M059J (cell line): ENCODE data around the gene HSPB7. TPM values are rescaled to one million over a fixed set of nuclear protein-coding genes. Genes with fewer than 3 reads are reported as not detected.
"Not testable (repeated sequence)": the region's sequence is repeated elsewhere in the genome, so short reads cannot be mapped to it uniquely, and the experiment has no call there.

Experiments used
- DNase-seq: peaks from one replicate; pipeline ENCODE4 v3.0.0-alpha.2; 2012; ENCODE audit warnings: low read depth
- total RNA-seq: library from RNA; depleted of rRNA; stranded (reverse); fragments of >200 nt; shearing (Covaris generic); gene quantifications from 2 replicates; pipeline ENCODE4 v1.2.3, GENCODE V29; 2014; rRNA removed

Gene HSPB7
- 1.4 and 1.9 TPM in 2 replicates for total RNA-seq

DNA sequence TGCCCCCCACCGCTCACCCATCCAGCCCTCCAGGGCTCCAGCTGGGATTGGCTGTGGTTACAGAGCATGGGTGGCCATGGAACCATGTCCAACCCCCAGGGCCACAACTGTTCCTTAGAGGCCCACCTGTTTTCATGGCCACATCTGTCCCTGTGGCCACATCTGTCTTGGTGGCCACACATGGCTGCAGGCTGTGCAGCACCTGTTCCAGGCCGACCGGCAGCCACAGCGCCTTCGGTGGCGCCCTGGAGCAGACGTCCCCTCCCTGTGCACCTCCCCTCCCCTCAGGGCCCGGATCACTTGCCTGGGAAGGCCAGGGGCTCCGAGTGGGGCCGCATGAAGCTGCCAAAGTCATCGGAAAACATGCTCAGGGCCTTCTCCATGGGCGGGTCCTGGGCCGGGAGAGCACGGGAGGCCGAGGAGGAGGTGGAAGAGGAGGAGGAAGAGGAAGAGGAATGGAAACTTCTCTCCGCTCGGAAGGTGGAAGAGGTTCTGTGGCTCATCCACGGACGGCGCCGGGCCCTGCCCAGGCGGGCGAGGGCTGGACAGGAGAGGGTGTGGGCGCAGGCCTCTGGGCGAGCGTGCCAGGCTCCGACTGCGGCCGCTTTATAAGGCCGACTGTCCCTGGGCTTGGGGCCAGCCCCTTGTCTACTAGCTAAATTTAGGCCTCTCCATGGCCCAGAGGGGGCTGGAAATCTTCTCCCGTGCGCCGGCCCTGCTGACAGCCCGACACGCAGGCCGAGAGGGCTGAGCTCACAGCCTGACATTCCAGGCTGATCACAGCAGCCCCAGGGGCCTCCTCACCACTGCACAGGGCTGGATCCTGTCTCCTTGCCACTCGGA, at the start of gene HSPB7:
Gene HSPB7 (minus strand): TSS at position 583 of the 843 bp plus-strand sequence. CDS start 80 bp downstream, at position 503.
- DNase-seq: peak; percentile 76

DNA sequence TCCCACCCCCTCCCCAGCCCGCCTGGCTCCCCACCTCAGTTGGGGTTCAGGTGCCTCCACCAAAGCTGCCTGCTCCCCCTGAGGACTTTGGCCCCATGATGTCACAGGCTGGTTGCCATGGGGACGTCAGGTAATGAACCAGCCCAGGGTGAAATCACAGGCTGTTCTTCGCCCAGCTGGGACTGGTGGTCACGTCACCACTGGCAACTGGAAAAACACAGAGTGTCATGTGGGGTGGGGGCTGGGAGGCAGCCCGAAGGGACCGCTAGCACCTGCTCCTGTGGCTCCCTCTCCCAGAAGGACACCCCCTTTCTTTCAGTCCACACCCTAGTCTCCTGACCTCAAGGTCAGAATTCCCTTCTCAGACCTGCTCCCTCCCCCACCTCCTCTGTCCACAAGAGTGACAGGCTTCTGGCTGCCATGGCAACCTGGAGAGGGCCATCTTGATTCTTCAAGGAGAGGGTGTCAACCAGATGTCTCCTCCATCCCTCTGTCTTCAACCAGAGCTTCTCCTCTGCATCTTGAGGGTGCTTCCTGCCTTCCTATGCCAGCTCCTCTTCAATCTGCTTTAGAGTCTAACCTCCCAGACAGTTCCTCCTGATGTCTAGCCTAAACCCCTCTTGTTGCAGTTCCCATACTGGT, 49.4 kb upstream of the HSPB7 start:
- DNase-seq: peak; percentile 42

DNA sequence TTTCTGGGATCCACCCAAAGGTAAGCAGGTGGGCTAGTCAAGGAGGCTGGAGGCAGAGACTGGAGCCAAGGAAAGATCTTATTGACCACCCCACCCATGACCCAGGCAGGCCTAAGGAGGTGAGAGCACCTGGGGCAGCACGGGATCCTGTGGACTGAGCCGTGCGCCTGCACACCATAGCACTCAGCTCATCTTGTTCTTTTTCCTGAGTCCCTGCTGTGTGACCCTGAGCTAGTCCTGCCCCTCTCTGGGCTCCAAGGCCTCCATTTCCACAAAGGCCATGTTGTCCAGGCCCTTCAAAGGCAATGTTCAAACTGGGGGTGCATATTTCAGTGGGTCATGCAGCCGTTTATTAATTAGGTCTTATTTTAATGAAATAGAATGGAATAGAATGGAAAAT, 48.4 kb upstream of the HSPB7 start:
- DNase-seq: no peak

DNA sequence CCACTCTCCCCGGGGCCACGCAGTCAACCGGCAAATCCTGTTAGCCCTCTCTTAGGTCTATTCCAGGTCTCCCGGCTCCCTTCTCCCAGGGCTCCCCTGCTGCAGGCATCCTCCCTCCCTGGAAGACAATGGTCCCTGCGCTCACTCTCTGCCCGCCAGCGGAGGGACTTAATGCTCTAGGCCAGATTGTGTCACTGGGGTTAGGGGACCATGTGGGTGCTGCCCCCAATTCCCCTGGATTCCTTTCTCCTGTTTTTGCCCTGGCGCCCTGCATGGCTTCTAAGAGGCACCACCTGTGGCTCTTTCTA, 47.4 kb upstream of the HSPB7 start:
- no peak for DNase-seq

DNA sequence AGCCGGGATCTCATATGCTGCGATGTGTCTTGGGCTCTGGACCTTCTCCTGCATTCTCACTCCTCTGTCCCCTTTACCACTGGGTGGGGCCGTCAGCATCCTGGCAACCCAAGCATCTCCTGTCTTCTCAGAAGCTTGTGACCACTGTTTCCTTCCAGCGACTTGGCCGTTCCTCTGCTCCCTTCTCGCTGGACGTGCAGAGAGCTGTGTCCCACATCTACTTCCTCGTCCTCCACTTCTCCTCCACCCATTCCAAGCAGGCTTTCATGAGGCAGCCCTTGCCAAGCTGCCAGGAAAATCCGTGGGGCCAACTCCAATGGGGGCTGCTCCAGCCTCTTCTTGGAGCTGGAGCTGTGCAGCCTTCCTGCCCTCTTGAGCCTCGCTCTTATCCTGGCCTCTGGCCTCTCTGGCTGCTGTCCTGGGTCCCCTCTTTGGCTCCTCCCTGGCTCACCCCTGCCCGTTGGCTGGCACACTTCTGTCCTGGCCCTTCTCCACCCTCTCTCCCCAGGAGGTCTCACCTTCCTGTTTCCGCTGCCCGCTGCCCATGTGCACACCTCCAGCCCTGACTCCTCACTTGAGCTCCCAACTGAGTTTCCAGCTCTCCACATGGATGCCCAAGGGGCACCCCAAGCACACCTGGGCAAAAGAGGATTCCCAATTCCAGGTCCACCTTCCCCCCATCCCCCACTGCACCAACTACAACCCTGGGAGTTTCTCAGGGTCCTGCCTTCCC, 46.9 kb upstream of the HSPB7 start:
- DNase-seq: no peak

DNA sequence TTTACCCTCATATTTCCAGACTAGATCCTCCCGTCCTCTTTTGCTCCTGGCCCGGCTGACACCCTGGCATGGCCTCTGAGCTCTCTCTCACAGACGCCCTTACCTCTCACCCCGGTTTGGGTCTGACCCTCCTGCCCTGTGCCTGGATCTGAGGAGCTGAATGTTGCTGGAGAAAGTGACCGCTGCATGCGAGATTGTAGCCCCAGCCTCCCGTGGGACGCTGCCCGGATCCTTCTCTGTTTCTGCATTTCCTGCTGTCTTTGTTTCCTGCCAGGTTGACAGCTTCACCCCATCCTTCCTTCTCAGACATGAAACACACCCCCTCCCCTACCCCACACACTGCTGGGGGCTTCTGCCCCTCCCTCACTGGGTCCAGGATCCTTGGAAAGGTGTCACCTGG, 46.1 kb upstream of the HSPB7 start:
- DNase-seq: no peak

DNA sequence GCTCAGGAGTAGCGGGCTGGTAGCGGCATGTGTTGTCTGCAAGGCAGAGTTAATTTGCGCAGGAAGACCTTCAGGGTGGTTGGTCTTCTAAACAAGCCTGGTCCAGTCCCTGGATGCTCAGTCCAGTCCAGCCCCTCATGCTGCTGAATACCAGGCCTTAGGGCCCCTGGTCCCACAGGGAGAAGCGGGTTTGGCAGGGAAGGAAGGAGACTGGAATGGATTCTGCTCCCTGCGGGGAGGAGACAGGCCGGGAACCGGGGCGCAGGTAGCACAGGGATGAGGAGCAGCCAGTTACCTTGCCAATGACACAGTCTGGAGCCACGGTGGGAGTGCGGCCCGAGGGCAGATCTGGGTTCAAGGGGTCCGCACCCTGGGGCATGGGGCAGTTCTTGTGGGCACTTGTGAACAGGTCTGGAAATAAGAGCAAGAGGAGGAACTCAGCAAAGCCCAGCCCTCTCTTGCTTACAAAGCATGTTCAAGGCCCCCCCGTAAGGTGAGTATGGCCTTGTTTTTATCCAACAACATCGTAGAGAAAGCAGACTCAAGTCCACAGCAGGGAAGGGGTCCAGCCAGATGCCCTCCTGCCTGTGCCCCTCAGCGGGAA, 45.5 kb upstream of the HSPB7 start:
- DNase-seq: no peak

DNA sequence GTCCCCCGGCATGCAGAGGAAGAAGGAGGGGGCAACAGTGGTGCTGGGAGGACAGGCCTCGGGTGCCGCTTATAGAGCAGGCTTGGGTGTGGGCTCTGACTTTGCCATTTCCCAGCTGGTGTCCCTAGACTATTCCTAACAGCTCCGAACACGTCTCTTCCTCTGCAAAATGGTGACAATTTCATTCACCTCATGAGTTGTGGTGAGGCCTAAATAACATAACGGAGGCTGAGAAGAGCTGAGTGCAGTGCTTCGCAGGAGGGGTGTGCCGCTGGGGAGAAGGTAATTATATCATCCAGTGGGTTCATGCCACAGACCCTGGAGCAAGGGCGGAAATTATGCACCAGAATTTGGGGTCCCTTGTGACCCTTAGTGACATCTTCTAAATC, 44.8 kb upstream of the HSPB7 start:
- not testable (repeated sequence) for DNase-seq

DNA sequence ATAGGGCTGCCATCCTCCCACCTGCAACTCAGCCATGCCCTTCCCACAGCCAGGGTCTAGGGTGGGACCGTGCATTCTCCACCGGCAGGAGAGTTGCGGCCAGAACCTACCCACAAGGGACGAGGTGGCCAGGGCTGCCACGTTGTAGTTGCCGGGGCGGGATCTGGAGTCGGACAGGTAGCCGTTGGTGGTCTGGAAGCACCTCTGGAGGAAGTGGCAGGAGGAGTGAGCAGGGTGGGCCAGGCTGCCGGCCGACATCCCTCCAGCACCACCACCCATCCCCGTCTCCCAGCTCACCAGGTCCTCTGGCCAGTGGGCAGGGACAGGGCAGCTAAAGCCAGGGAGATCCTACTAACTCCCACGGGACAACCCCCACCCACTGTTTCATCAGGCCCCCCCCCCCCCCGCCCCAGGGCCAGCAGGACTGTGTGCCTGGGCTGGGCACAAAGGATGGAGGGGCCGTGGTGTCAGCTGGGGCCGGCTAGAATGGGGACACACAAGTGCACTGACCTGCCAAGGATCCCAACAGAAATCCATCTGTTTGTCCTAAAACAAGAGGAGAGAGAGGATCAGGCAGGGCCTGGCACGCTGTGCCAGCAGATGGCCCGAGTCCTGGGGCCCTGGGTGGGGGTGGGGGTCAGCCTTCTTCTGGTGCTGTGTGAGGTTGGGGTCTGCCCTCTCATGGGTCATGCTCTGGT, 44.3 kb upstream of the HSPB7 start:
- DNase-seq: not testable (repeated sequence)

DNA sequence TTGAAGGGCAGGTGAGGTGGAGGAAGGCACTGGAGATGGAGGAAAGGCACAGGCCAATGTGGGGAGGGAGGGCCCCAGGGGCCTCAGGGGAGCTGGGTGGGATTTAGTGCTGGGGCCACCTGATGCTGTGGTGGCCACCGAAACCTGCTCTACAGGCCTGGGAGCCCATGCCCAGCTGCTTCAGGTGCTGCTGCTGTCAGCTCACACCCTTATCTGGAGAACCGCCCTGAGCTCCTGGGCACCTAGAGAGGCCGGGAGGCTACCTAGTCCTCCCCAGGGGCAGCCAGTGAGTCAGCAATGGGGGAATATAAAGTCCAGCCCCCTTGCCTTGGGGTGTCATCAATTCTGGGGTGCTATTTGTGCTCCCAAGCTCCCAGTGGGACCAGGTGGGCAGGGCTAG, 43.4 kb upstream of the HSPB7 start:
- no peak for DNase-seq

DNA sequence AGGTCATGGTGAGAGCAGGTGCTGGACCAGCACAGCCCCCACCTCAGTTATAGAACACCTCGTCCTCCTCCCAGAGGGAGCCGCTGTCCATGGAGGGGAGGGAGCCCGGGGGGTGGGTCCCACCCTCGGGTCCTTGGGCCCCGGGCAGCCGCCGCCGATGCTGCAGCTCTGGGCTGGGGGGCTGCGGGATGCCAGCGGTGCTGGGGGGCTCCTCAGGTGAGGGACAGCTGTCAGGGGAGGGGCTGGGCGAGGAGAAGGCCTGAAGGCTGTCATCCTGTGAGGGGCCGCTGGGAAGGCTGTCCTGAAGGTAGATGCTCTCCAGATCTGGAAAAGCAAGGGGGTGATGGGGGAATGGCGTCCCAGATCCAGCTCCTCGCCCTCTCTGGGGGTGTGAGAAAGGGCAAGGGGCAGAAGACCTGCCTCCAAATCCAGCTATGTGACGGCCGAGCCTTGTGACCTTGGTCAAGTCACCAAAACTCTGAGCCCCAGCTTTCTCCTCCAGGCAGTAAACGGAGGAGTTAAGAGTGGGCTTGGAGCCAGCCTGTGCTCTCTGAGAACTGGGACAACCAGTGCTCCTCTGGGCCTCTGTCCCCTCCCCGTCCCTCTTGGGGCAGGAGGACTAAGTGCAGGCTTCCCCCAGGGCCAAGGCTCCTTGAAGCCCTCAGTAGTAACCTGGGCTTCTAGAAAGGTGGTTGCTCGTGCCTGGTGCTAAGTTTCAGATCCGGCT, 40.7 kb upstream of the HSPB7 start:
- not testable (repeated sequence) for DNase-seq

DNA sequence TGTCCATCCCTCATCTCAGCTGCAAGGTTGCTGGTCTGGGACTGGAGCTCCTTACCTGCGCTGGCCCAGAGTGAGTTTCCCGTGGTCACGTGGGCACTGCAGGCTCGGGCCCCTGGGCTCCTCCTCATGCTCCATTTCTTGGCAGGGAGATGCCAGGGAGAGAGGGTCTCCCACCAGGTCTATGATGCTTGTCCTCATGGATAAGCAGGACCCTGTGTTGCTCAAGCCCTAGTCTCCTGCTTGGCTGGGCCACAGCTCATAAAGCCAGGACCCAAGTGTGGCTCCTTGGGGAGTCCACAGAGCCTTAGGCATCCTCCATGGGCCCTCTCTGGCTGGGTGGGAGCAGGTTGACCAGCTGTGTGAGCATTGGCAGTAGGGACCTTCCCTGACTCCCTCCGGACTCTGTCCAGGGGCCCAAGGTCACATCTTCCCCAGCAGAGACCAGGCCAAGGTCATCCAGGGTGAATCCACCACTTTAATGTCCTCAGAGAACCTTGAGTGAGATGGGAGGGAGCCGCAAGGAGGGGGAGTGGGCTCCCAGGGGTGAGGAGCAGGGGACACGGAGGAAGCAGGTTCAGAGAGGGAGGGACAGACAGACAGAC, 39.6 kb upstream of the HSPB7 start:
- not testable (repeated sequence) for DNase-seq

DNA sequence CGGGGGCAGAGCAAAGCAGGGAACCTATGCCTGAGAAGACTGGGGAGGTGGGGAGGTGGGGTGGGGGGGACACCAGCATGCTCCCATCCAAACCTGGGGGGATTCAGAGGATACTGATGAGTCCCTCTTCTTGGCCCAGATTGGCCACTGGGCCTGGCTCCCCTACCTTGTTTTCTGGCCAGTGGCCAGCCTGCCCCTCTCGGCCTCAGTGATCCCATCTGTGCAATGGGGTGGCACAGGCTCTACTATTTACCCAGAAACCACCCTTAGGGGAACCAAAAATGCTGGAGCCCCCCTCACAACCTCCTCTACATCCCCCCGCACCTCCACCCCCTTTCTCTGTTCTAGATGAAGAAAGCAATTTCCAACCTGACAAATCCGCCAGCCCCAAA, 38.7 kb upstream of the HSPB7 start:
- DNase-seq: not testable (repeated sequence)

DNA sequence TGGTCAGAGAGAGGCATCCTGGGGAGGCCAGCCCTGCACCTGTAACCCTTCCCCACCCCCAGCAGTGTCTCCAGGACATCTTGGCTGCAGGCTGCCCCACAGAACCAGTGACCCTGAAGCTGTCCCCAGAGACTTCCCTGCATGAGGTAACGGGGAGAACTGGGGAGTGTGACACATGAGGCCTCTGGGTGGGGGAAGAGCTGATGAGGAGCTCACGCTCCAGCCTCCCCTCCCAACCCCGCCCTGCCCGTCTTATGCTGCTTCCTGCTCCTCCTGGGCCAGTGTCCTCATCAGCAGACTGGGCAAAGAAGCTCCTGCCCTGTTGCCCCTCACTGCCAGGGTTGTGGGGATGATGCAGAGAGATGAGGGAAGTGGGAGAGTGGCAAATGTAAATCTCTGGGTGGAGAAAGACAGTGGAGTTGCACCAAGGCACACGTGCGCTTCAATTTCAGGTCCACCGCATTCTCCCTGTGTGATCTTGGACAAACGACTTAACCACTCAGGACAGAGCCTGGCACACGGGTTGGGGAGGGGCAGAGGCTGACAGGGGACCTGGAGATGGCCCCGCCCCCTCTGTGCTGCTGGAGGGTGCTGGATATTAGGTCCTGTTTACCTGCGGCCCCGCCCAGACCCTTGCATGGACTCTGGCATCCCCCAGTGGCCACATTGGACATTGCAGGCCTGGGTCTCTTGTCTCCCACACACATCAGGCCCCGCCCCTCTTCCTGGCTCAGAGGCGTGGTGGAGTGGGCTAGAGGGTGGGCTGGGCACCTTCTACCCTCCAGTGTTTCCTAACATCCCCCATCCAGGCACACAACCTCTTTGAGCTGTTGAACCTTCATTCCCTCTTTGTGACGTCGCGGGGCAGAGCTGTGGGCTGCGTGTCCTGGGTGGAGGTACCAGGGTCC, 38.0 kb upstream of the HSPB7 start:
- peak; percentile 77 for DNase-seq

DNA sequence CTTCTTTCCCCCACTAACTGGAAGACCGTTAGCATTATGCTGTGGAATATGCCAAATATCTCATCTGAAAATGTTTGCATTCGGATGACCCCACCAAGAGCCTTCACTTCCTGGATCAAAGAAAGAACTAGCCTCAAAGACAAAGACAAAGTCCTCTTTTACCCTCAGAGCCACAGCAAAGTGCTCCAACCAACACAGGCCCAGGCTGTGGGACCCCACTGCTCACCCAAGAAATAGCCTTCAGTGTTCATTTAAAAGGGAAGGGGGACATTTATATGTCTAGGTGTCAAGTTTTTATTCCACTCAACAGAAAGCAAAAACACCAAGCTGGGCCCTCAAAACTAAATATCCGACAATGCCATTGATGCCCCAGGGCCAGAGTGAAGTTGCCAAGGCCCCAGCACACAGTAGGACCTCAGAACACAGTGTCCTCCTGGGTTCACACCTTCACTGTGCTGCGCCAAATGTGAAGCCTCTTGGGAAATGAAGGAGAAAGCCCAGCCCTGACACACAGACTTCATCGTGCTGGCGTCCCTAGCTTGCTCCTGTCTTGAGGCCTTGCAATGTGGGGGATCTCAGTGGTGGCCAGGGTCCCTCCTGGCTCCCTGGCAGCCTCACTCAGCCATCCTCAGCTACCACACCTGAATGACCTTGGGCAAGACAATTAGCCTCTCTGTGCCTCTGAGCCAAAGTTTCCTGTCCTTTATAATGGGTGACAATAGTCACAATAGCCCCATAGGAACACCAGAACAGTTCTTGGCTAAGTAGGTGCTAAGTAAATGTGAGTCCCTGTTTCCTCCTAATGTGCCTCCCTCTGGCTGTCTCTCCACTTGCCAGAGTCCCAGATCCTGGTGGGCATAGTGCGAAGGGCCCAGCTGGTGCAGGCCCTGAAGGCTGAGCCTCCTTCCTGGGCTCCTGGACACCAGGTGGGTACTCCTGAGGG, 37.0 kb upstream of the HSPB7 start:
- no peak for DNase-seq

DNA sequence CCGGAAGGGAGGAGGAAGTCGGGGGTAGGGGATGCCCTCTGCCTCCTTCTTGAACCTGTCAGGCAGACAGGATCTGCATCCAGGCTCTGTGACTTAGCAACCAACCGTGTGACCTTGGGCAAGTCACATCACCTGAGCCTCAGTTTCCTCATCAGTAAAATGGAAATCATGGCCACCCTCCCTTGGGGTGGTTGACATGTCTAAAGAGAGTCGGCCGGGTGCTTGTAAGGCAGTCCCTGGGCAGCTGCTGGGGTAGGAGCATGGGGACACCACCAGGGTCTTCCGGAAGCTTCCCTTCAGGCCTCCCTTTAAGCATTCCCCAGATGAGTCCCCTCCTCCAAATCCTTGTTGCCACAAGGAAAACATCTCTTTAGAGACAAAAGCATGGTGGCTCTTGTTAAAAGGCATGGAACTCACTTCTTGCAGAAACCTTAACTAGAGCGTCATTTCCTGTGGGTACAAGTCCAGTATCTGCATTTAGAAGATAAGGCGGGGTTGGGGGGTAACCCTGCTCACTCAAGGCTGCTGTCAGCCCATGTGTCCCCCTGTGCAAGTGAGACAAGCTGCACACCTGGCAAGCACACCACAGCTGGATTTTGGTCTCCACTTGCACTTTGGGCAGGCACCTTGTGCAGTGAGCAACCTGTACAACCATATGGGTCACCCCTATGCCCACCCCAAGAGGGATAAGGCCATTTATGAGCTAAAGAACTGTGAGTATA, 36.1 kb upstream of the HSPB7 start:
- no peak for DNase-seq

DNA sequence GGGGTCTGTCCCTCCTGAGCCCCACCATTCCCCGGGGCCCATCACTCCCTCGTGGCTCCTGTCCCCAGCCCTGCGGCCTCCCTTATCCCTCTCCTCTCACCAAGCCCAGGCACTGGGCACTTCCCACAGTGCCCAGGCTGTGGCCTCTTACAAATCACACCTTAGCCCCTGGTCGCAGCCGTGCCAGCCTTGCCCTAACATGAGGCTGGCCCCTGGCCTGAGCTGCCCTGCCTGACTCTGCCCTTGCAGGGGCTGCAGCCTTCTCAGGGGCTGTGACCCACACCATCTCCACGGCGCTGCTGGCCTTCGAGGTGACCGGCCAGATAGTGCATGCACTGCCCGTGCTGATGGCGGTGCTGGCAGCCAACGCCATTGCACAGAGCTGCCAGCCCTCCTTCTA, 34.1 kb upstream of the HSPB7 start:
- not testable (repeated sequence) for DNase-seq

DNA sequence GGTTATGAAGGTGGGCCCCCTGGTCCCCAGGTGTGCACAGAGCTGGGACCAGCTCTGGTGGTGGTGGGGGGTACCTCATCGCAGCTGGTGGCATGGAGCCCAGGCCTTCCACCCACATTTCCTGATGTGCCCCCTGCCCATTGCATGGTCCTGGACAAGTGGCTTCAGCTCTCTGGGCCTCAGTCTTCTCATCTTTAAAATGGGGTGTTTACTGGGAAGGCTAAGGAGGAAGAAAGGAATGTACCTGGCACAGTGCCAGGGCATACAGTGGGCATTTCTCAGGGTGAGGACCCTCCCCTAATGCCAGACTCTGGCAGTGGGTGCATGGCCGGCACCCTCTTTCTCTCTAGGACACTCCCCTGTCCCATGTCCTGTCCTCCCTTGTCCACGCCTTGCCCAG, 33.2 kb upstream of the HSPB7 start:
- DNase-seq: no peak
